ENCODE results near the gene PDSS2. TPM values are rescaled to one million over a fixed set of nuclear protein-coding genes. Genes with fewer than 3 reads are reported as not detected.

The PDSS2 gene
- total RNA-seq, 1 donor from 2014 or later, result 6.5 TPM

- TF ChIP-seq, protein P1, sequence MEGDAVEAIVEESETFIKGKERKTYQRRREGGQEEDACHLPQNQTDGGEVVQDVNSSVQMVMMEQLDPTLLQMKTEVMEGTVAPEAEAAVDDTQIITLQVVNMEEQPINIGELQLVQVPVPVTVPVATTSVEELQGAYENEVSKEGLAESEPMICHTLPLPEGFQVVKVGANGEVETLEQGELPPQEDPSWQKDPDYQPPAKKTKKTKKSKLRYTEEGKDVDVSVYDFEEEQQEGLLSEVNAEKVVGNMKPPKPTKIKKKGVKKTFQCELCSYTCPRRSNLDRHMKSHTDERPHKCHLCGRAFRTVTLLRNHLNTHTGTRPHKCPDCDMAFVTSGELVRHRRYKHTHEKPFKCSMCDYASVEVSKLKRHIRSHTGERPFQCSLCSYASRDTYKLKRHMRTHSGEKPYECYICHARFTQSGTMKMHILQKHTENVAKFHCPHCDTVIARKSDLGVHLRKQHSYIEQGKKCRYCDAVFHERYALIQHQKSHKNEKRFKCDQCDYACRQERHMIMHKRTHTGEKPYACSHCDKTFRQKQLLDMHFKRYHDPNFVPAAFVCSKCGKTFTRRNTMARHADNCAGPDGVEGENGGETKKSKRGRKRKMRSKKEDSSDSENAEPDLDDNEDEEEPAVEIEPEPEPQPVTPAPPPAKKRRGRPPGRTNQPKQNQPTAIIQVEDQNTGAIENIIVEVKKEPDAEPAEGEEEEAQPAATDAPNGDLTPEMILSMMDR (IDR thresholded peaks at IDR 0.05; ENCODE audit: partially characterized antibody, unreplicated experiment), result no peak
- Mint-ChIP-seq H3K9me3 (ENCODE audit: unreplicated experiment) (no peaks in the 10 kb centered on the region), H3K27ac (ENCODE audit: unreplicated experiment) (no peak overlapping the region), H3K27me3 (ENCODE audit: unreplicated experiment) (peaks cover 1% of the 10 kb centered on the region), H3K4me1 (ENCODE audit: low read depth, unreplicated experiment) (no peaks in the 10 kb centered on the region), H3K36me3 (ENCODE audit: unreplicated experiment) (no peaks in the 10 kb centered on the region), H3K4me3 (ENCODE audit: unreplicated experiment) (no peak overlapping the region)
- no peak for DNase-seq
Measured at GRCh38 chr6:107228754-107229153, 230.6 kb downstream of the PDSS2 start.

- no peaks in the 10 kb centered on the region for H3K9me3 Mint-ChIP-seq (ENCODE audit: unreplicated experiment)
- no peak overlapping the region for H3K27ac Mint-ChIP-seq (ENCODE audit: unreplicated experiment)
- no peaks in the 10 kb centered on the region for H3K36me3 Mint-ChIP-seq (ENCODE audit: unreplicated experiment)
- peaks cover 2% of the 10 kb centered on the region for H3K27me3 Mint-ChIP-seq (ENCODE audit: unreplicated experiment)
- no peak overlapping the region for H3K4me3 Mint-ChIP-seq (ENCODE audit: unreplicated experiment)
- TF ChIP-seq, protein P1 (IDR thresholded peaks at IDR 0.05; ENCODE audit: partially characterized antibody, unreplicated experiment), result no peak
- no peaks in the 10 kb centered on the region for H3K4me1 Mint-ChIP-seq (ENCODE audit: low read depth, unreplicated experiment)
- DNase-seq, result no peak
Measured at GRCh38 chr6:107221519-107221918, 237.8 kb downstream of the PDSS2 start.

GRCh38 chr6:107219851-107220250, 239.5 kb downstream of the PDSS2 start:
- H3K4me3 Mint-ChIP-seq (ENCODE audit: unreplicated experiment), result no peak overlapping the region
- no peaks in the 10 kb centered on the region for H3K4me1 Mint-ChIP-seq (ENCODE audit: low read depth, unreplicated experiment)
- no peak for DNase-seq
- H3K27ac Mint-ChIP-seq (ENCODE audit: unreplicated experiment), result no peak overlapping the region
- no peaks in the 10 kb centered on the region for H3K9me3 Mint-ChIP-seq (ENCODE audit: unreplicated experiment)
- H3K36me3 Mint-ChIP-seq (ENCODE audit: unreplicated experiment), result no peaks in the 10 kb centered on the region
- peaks cover 2% of the 10 kb centered on the region for H3K27me3 Mint-ChIP-seq (ENCODE audit: unreplicated experiment)
- TF ChIP-seq, protein P1 (IDR thresholded peaks at IDR 0.05; ENCODE audit: partially characterized antibody, unreplicated experiment), result no peak

- H3K36me3 Mint-ChIP-seq (ENCODE audit: unreplicated experiment), result no peaks in the 10 kb centered on the region
- H3K27ac Mint-ChIP-seq (ENCODE audit: unreplicated experiment), result no peak overlapping the region
- no peaks in the 10 kb centered on the region for H3K9me3 Mint-ChIP-seq (ENCODE audit: unreplicated experiment)
- no peak for DNase-seq
- no peaks in the 10 kb centered on the region for H3K4me1 Mint-ChIP-seq (ENCODE audit: low read depth, unreplicated experiment)
- TF ChIP-seq, protein P1 (IDR thresholded peaks at IDR 0.05; ENCODE audit: partially characterized antibody, unreplicated experiment), result no peak
- no peak overlapping the region for H3K4me3 Mint-ChIP-seq (ENCODE audit: unreplicated experiment)
- peaks cover 2% of the 10 kb centered on the region for H3K27me3 Mint-ChIP-seq (ENCODE audit: unreplicated experiment)
Measured at GRCh38 chr6:107218142-107218541, 241.2 kb downstream of the PDSS2 start.

GRCh38 chr6:107217248-107217647, 242.1 kb downstream of the PDSS2 start:
- H3K36me3 Mint-ChIP-seq (ENCODE audit: unreplicated experiment), result no peaks in the 10 kb centered on the region
- no peak overlapping the region for H3K4me3 Mint-ChIP-seq (ENCODE audit: unreplicated experiment)
- H3K9me3 Mint-ChIP-seq (ENCODE audit: unreplicated experiment), result no peaks in the 10 kb centered on the region
- H3K27ac Mint-ChIP-seq (ENCODE audit: unreplicated experiment), result no peak overlapping the region
- DNase-seq, result no peak
- TF ChIP-seq, protein P1 (IDR thresholded peaks at IDR 0.05; ENCODE audit: partially characterized antibody, unreplicated experiment), result no peak
- peaks cover 2% of the 10 kb centered on the region for H3K27me3 Mint-ChIP-seq (ENCODE audit: unreplicated experiment)
- H3K4me1 Mint-ChIP-seq (ENCODE audit: low read depth, unreplicated experiment), result no peaks in the 10 kb centered on the region

Measured in glutamatergic neuron (in vitro differentiated cells).